Measurements from ENCODE around the gene HP1BP3. TPM values are rescaled to one million over a fixed set of nuclear protein-coding genes. Genes with fewer than 3 reads are reported as not detected.

HP1BP3 gene
- total RNA-seq, 1 experiment from 2014 or later, result 251 TPM

GRCh38 chr1:20724364-20725188, 62.5 kb downstream of the HP1BP3 start:
- ChIA-PET POLR2A (ENCODE audit: unreplicated experiment) (no interaction called here), CTCF (no interaction called here)
- intact Hi-C loops (cut with micrococcal nuclease; ENCODE audit: unreplicated experiment), result no loop called here
- Histone ChIP-seq H3K4me3 (no peak overlapping the region), H4K20me1 (ENCODE audit: insufficient read depth) (no peaks in the 10 kb centered on the region), H3K9me3 (ENCODE audit: insufficient read depth, low read depth) (no peaks in the 10 kb centered on the region), H3F3A (ENCODE audit: insufficient read depth, low read depth) (no peaks in the 10 kb centered on the region), H3K27me3 (ENCODE audit: insufficient read depth, low read depth) (no peaks in the 10 kb centered on the region), H3K79me2 (ENCODE audit: low read depth) (no peaks in the 10 kb centered on the region), H2AFZ (no peak overlapping the region), H3K4me1 (replicated peaks; ENCODE audit: insufficient read depth) (no peaks in the 10 kb centered on the region), H3K27ac (no peak overlapping the region), H3K4me2 (no peak overlapping the region), H3K9me2 (ENCODE audit: insufficient read depth) (no peaks in the 10 kb centered on the region), H3K36me3 (ENCODE audit: low read depth) (no peaks in the 10 kb centered on the region)
- TF ChIP-seq EZH2 (IDR thresholded peaks at IDR 0.05; ENCODE audit: low read depth) (no peak), CTCF (conservative IDR thresholded peaks at IDR 0.05) (no peak)
- BruUV-seq (replicated peaks), result no TSS peak
- DNase-seq, result no peak

GRCh38 chr1:20723537-20724363, 63.4 kb downstream of the HP1BP3 start:
- no peaks in the 10 kb centered on the region for H3K27me3 ChIP-seq (ENCODE audit: insufficient read depth, low read depth)
- no peaks in the 10 kb centered on the region for H3F3A ChIP-seq (ENCODE audit: insufficient read depth, low read depth)
- H4K20me1 ChIP-seq (ENCODE audit: insufficient read depth), result no peaks in the 10 kb centered on the region
- CTCF ChIA-PET, result no interaction called here
- H3K36me3 ChIP-seq (ENCODE audit: low read depth), result no peaks in the 10 kb centered on the region
- no peaks in the 10 kb centered on the region for H3K9me3 ChIP-seq (ENCODE audit: insufficient read depth, low read depth)
- no peak for TF ChIP-seq CTCF (conservative IDR thresholded peaks at IDR 0.05)
- TF ChIP-seq EZH2 (IDR thresholded peaks at IDR 0.05; ENCODE audit: low read depth), result no peak
- intact Hi-C loops (cut with micrococcal nuclease; ENCODE audit: unreplicated experiment), result no loop called here
- H3K79me2 ChIP-seq (ENCODE audit: low read depth), result no peaks in the 10 kb centered on the region
- H3K9me2 ChIP-seq (ENCODE audit: insufficient read depth), result no peaks in the 10 kb centered on the region
- no peak for DNase-seq
- H3K4me1 ChIP-seq (replicated peaks; ENCODE audit: insufficient read depth), result no peaks in the 10 kb centered on the region
- BruUV-seq (replicated peaks), result no TSS peak
- H3K4me2 ChIP-seq, result no peak overlapping the region
- no peak overlapping the region for H3K4me3 ChIP-seq
- POLR2A ChIA-PET (ENCODE audit: unreplicated experiment), result no interaction called here
- no peak overlapping the region for H3K27ac ChIP-seq
- no peak overlapping the region for H2AFZ ChIP-seq

GRCh38 chr1:20723159-20723536, 64.0 kb downstream of the HP1BP3 start:
- TF ChIP-seq EZH2 (IDR thresholded peaks at IDR 0.05; ENCODE audit: low read depth), result no peak
- no peak for TF ChIP-seq CTCF (conservative IDR thresholded peaks at IDR 0.05)
- CTCF ChIA-PET, result no interaction called here

More at GRCh38 chr1:20723159-20723536, 64.0 kb downstream of the HP1BP3 start:
- H2AFZ ChIP-seq, result no peak overlapping the region
- H3F3A ChIP-seq (ENCODE audit: insufficient read depth, low read depth), result no peaks in the 10 kb centered on the region
- no peaks in the 10 kb centered on the region for H4K20me1 ChIP-seq (ENCODE audit: insufficient read depth)
- no peak overlapping the region for H3K4me3 ChIP-seq
- no peak for DNase-seq
- no peaks in the 10 kb centered on the region for H3K27me3 ChIP-seq (ENCODE audit: insufficient read depth, low read depth)
- POLR2A ChIA-PET (ENCODE audit: unreplicated experiment), result interaction anchor here (0.6 kb wide), 1 partner anchor 34 kb away, joined by 9 read pairs; no protein-coding TSS in a partner anchor
- no peaks in the 10 kb centered on the region for H3K9me3 ChIP-seq (ENCODE audit: insufficient read depth, low read depth)
- H3K27ac ChIP-seq, result no peak overlapping the region
- H3K36me3 ChIP-seq (ENCODE audit: low read depth), result no peaks in the 10 kb centered on the region
- H3K9me2 ChIP-seq (ENCODE audit: insufficient read depth), result no peaks in the 10 kb centered on the region
- intact Hi-C loops (cut with micrococcal nuclease; ENCODE audit: unreplicated experiment), result no loop called here
- H3K4me1 ChIP-seq (replicated peaks; ENCODE audit: insufficient read depth), result no peaks in the 10 kb centered on the region
- BruUV-seq (replicated peaks), result no TSS peak
- H3K4me2 ChIP-seq, result no peak overlapping the region
- no peaks in the 10 kb centered on the region for H3K79me2 ChIP-seq (ENCODE audit: low read depth)

Measured in PC-9 (cell line).